ENCODE results near the gene SPINK1.
A peak's percentile ranks its signal among the peaks of the same experiment; 100 is the strongest.
"Not testable (repeated sequence)": the region's sequence is repeated elsewhere in the genome, so short reads cannot be mapped to it uniquely, and the experiment has no call there.

SPINK1 gene, protein sequence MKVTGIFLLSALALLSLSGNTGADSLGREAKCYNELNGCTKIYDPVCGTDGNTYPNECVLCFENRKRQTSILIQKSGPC

DNA sequence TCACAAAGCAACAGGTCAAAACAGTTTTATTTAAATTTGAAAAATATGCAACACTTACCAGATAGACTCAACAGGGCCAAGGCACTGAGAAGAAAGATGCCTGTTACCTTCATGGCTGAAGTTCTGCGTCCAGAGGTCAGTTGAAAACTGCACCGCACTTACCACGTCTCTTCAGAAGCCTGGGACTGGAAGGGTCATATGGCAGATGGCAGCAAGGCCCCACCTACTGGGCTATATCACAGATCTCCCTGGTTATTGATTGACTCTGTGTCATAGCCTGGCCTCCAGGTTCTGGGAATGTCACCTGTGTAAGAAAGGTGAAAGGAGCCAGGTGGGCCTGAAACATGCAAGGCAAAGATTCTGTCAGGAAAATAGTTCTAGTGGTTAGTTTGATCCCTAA lies at the start of gene SPINK1:
SPINK1 (minus strand) TSS at position 207 of the 400 bp plus-strand sequence; CDS start at position 113, 94 bp downstream.
- no peak for DNase-seq
- in situ Hi-C loops (cut with HindIII; ENCODE audit: low pct_ligation_motif_present, low pct_unique_long_range_greater_than_20kb, low sequenced_read_pairs) = no loop called here

DNA sequence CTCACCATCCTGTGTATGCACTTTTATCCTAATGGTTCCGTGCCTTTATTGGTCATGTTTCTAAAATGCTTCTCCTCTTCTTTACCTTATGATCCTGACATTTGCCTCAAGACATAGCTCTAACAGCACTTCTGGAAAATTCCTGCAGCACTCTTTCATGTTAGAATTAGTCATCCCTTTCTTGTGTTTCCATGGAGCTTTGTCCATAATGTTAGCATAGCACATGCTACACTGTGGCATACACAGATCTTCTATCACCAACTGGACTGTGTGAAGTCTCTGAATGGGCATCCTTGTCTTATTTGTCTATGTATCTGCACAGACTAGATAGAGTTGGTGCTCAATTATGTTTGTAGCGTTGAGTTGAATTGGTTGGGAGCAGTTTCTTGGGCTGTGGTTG lies 49.0 kb upstream of the SPINK1 start:
- in situ Hi-C loops (cut with HindIII; ENCODE audit: low pct_ligation_motif_present, low pct_unique_long_range_greater_than_20kb, low sequenced_read_pairs) = no loop called here
- no peak for DNase-seq

DNA sequence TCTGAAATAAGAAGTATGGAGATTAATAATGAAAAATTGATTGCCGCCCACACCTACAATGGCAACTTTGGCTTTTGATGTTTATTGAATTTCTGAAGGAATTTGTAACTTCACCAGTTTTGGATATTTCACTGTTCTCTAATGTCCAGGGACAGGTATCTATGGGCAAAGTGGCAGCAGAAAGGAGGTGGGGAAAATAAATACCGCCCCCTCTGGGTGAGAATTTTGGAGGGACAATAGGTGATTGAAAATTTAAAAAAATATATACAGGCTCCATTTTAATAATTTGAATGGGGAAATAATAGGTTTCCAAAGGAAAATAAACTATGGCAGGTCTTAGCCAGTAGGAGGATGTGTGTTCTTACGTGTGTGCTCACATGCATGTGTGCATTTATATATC lies 48.3 kb upstream of the SPINK1 start:
- in situ Hi-C loops (cut with HindIII; ENCODE audit: low pct_ligation_motif_present, low pct_unique_long_range_greater_than_20kb, low sequenced_read_pairs) = no loop called here
- DNase-seq = no peak

- DNase-seq = no peak
- in situ Hi-C loops (cut with HindIII; ENCODE audit: low pct_ligation_motif_present, low pct_unique_long_range_greater_than_20kb, low sequenced_read_pairs) = no loop called here
These were observed 46.7 kb upstream of the SPINK1 start, which contains the start of gene SCGB3A2 for GRCh38 chr5:147878066-147878759. Gene SCGB3A2, plus strand, starts transcription at chr5:147878711. Its CDS starts 93 bp downstream, at chr5:147878804.

- in situ Hi-C loops (cut with HindIII; ENCODE audit: low pct_ligation_motif_present, low pct_unique_long_range_greater_than_20kb, low sequenced_read_pairs) = no loop called here
- DNase-seq = no peak
These were observed 45.2 kb upstream of the SPINK1 start for GRCh38 chr5:147876626-147877025.

DNA sequence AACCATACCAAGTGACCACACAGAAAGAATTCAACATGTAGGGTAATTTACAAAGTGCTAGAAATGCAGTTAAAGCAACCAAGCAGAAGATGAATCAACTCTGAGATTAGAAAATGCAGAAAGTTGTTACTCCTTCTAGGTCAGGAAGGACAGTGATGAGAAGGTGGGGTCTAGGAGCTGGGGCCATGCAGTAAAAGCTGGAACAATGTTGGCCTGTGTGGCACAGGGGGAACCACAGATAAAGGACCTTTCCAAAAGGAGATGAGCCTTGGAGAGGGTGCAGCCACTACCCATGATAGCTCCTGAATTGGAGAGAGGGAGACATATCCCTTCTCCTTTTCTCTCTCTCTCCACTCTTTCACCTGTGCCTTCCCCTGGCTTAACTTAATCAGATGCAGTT lies 44.7 kb upstream of the SPINK1 start:
- DNase-seq = no peak
- in situ Hi-C loops (cut with HindIII; ENCODE audit: low pct_ligation_motif_present, low pct_unique_long_range_greater_than_20kb, low sequenced_read_pairs) = no loop called here

DNA sequence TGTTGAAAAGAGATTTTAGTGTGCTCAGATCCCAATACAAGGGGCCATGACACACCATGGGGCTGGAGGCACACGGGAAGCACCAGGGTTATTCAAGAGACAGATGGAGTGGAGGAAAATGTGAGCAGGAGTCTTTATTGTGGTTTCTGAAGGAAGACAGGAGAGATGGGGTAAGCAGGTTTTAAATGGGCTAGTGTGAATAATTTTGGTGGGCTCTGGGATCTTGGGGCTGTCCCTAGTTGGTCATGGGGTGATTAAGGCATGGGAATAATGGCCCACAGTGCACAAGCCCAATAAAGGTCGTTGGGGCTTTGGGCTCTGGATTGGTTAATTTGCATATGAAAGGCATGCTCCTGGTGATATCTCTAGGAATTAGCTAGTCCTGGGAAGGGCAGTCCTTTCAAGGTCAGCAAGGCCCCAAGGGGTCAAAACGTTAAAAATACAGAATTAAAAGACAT lies 43.5 kb upstream of the SPINK1 start:
- in situ Hi-C loops (cut with HindIII; ENCODE audit: low pct_ligation_motif_present, low pct_unique_long_range_greater_than_20kb, low sequenced_read_pairs) = no loop called here
- no peak for DNase-seq

GRCh38 chr5:147874118-147874875 lies 42.8 kb upstream of the SPINK1 start:
- in situ Hi-C loops (cut with HindIII; ENCODE audit: low pct_ligation_motif_present, low pct_unique_long_range_greater_than_20kb, low sequenced_read_pairs); DNase-seq: not testable (repeated sequence)

DNA sequence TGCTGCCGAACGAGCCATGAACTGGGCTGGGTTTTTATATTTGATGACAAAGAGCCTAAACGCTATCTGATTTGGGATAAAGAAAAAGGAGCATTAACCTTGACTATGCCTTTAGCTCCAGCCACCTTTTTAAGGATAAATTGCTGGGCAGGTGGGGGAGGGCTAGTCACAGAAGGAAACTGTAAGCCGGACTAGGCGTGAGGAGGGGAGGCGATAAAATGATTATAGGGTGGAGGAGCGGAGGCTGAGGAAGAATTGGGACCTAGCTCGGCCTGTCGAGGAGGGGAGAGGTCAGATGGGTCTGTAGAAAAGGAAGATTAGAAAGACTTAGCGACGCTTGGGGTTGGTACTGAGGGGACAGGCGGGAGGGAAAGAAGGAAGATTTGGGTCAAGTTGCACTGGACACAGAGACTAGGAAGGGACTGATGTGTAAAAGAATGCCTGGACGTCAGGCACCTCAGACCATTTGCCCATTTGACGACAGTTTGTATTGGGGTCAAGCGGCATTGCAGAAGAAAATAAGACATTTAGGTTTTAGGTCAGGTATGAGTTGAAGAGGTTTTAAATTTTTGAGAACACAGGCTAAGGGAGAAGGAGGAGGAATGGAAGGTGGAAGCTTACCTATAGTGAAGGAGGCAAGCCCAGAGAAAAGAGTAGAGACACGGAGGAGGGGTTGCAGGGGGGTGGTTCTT lies 41.4 kb upstream of the SPINK1 start:
- DNase-seq; in situ Hi-C loops (cut with HindIII; ENCODE audit: low pct_ligation_motif_present, low pct_unique_long_range_greater_than_20kb, low sequenced_read_pairs): not testable (repeated sequence)

- in situ Hi-C loops (cut with HindIII; ENCODE audit: low pct_ligation_motif_present, low pct_unique_long_range_greater_than_20kb, low sequenced_read_pairs); DNase-seq: not testable (repeated sequence)
These were observed 40.6 kb upstream of the SPINK1 start for GRCh38 chr5:147871980-147872549.

DNA sequence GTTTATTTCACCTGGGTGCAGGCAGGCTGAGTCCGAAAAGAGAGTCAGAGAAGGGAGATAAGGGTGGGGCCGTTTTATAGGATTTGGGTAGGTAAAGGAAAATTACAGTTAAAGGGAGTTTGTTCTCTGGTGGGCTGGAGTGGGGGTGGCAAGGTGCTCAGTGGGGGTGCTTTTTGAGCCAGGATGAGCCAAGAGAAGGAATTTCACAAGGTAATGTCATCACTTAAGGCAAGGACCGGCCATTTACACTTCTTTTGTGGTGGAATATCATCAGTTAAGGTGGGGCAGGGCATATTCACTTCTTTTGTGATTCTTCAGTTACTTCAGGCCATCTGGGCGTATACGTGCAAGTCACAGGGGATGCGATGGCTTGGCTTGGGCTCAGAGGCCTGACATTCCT lies 38.4 kb upstream of the SPINK1 start:
- DNase-seq; in situ Hi-C loops (cut with HindIII; ENCODE audit: low pct_ligation_motif_present, low pct_unique_long_range_greater_than_20kb, low sequenced_read_pairs): not testable (repeated sequence)

GRCh38 chr5:147869112-147869511 lies 37.6 kb upstream of the SPINK1 start:
- no peak for DNase-seq
- in situ Hi-C loops (cut with HindIII; ENCODE audit: low pct_ligation_motif_present, low pct_unique_long_range_greater_than_20kb, low sequenced_read_pairs) = no loop called here

- in situ Hi-C loops (cut with HindIII; ENCODE audit: low pct_ligation_motif_present, low pct_unique_long_range_greater_than_20kb, low sequenced_read_pairs) = no loop called here
- no peak for DNase-seq
These were observed 32.1 kb upstream of the SPINK1 start for GRCh38 chr5:147863454-147864158.

DNA sequence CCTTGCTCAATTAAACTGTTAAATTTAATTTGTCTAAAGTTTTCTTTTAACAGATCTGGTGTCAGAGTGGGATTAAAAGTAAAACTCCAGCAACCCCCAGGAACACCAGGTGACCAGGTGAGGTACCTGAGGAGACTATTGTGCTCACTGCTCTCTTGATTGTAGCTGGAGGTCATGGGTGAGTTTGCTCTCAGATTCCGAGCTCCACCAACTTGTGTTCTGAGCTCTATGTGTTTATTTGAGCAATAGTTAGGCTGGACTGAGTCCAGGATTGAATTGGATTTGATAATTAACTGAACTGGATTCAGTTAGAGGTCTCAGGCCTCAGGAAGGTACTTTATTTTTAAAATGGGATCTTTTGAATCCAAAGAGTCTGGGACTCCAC lies 29.2 kb upstream of the SPINK1 start:
- in situ Hi-C loops (cut with HindIII; ENCODE audit: low pct_ligation_motif_present, low pct_unique_long_range_greater_than_20kb, low sequenced_read_pairs) = no loop called here
- no peak for DNase-seq

GRCh38 chr5:147859962-147860640 lies 28.6 kb upstream of the SPINK1 start:
- DNase-seq = no peak
- in situ Hi-C loops (cut with HindIII; ENCODE audit: low pct_ligation_motif_present, low pct_unique_long_range_greater_than_20kb, low sequenced_read_pairs) = no loop called here

GRCh38 chr5:147858565-147858964 lies 27.1 kb upstream of the SPINK1 start:
- in situ Hi-C loops (cut with HindIII; ENCODE audit: low pct_ligation_motif_present, low pct_unique_long_range_greater_than_20kb, low sequenced_read_pairs) = no loop called here
- no peak for DNase-seq

DNA sequence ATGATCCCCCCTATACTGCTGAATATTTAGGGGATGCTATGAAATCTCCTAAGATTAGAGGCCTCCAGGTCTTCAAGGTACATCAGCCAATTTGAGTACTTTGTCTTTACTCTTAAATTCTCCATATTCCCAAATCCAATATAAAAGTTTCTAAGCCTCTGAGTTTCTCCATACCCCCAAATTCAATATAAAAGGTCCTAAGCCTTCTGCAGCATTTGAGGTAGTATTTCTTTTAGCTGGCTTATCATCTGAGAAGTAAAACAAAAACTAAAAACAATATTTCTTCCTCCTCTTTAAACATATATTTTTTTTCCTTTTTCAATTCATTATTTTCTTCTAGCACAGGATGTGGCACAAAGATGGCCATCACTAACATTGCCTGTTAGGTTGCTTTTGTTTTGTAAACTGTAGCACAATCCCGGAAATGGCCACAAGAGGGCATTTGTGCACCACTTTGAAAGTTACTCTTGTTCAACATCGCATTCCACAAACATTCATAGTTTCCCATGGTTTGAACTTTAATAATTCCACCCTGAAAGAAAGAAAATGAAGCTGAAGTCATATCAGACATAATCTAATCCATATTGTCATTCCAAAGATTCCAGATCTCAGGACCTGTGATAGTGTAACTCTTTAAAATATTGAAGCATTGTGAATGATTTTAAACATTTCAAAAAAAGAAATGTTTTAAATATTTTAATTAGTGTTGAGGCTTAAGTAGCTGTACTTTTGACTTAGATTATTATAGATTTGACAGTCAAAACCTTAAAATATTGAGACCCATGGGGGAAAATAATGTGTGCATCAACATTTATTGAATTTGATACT lies 26.0 kb upstream of the SPINK1 start:
- in situ Hi-C loops (cut with HindIII; ENCODE audit: low pct_ligation_motif_present, low pct_unique_long_range_greater_than_20kb, low sequenced_read_pairs) = no loop called here
- DNase-seq = peak; percentile 33
